Heart right ventricle (tissue), 16 donors: ENCODE data around the gene HADHA. TPM values are rescaled to one million over a fixed set of nuclear protein-coding genes. Genes with fewer than 3 reads are reported as not detected.

Source experiments
- ATAC-seq, 8 donors: fragments of 200-7000 bp; cut with Tn5 transposase; one replicate each; pipeline ENCODE4 v1.9.1; 2020; ENCODE audit warnings: mild to moderate bottlenecking in 8 of 8, moderate library complexity in 8 of 8, moderate number of reproducible peaks in 1 of 8
- DNase-seq, 2 donors: peaks; one replicate each; pipeline ENCODE4 v3.0.0-alpha.2; 2020
- H3K27ac ChIP-seq, 10 donors: fragments of 200-600 bp; sonication (generic) in 2 of 10; one replicate each; pipeline versions ENCODE4 v1.5.0 to v1.8.0; 2020 to 2022; ENCODE audit warnings: mild to moderate bottlenecking in 3 of 10
- H3K27me3 ChIP-seq, 7 donors: fragments of 200-600 bp; one replicate each; pipeline ENCODE4 v1.8.0; 2021 to 2022; ENCODE audit warnings: mild to moderate bottlenecking in 2 of 7
- H3K36me3 ChIP-seq, 9 donors: fragments of 200-600 bp; sonication (generic) in 1 of 9; one replicate each; pipeline versions ENCODE4 v1.5.0 to v1.8.0; 2020 to 2022; ENCODE audit warnings: mild to moderate bottlenecking in 2 of 9
- H3K4me1 ChIP-seq, 9 donors: fragments of 200-600 bp; sonication (generic) in 1 of 9; one replicate each; pipeline versions ENCODE4 v1.5.0 to v1.8.0; 2020 to 2022; ENCODE audit warnings: mild to moderate bottlenecking in 4 of 9
- H3K4me3 ChIP-seq, 10 donors: fragments of 200-600 bp; sonication (generic) in 2 of 10; one replicate each; pipeline versions ENCODE4 v1.5.0 to v1.8.0; 2020 to 2022; ENCODE audit warnings: mild to moderate bottlenecking in 7 of 10, moderate library complexity in 2 of 10
- H3K9me3 ChIP-seq, 11 donors: fragments of 200-600 bp in 10 of 11; sonication (generic) in 2 of 11; one replicate each; pipeline versions ENCODE4 v1.5.0 to v1.8.0; 2013 to 2022; ENCODE audit warnings: mild to moderate bottlenecking in 2 of 11, control low read depth in 1 of 11, moderate library complexity in 1 of 11
- WGBS, 2 donors: extraction: QIAGEN DNeasy Blood & Tissue Kit; methylation state at CpG; one replicate each; pipeline ENCODE4 v1.1.7; 2013; ENCODE audit warnings: inconsistent platforms in 1 of 2; 5-methylcytosine and 5-hydroxymethylcytosine counted together
- intact Hi-C, 10 donors: fragments of 100-400 bp; cut with DNase I; formaldehyde crosslinking; loops; one replicate each; pipeline versions ENCODE4 v1.11.1 to v1.14.2; 2022
- polyA plus RNA-seq, 2 donors: library from polyadenylated mRNA; stranded (reverse); fragments of 200-250 nt; gene quantifications; one replicate each; pipeline ENCODE4 v1.2.3, GENCODE V29; 2013
- total RNA-seq, 10 donors: library from RNA; stranded (reverse); fragmentation: NEBNext Ultra II Directional in 3 of 10; extraction: Animal tissue kit (Norgen Biotek cat#: 25700) in 3 of 10; gene quantifications; one replicate each; pipeline versions ENCODE4 v1.2.1 to v1.2.4, GENCODE V29; 2021 to 2023
- TF ChIP-seq, protein P1 (sequence below), 9 donors: fragments of 200-600 bp; sonication (generic) in 2 of 9; IDR thresholded peaks; one replicate each; pipeline versions ENCODE4 v1.5.0 to v1.8.0; 2021 to 2022; ENCODE audit warnings: antibody characterized with exemption in 9 of 9, mild to moderate bottlenecking in 5 of 9, moderate library complexity in 1 of 9
- donor health status: Arrhythmogenic right ventricular cardiomyopathy.
- donor health status: ischemic (EF 13 %, LVEDD 7.1; RV severe dilation, severe dysfunction).
- donor health status: healthy with polysubstance abuse.
- donor health status: DM: no; HTN: yes; CAD: no.
- donor health status: DM: no; HTN: no; CAD: no.
- donor health status: ischemic (EF 25% LVEDD 6.9; RV normal size, moderate dysfunction).
- donor health status: ischemic (EF 25% LVEDD 5.7; RV mildly dilated, moderate dysfunction).
- donor health status: healthy.
- donor health status: DM: yes; HTN: yes; CAD: no.
- donor health status: Ischemic cardiomyopathy.
- donor health status: ischemic (EF 35%, LVEDD 5.7; RV mildly dilated, moderate dysfunction).
- donor health status: nonischemic (EF 11% LVEDD 7.7; RV severe dilation, severe dysfunction).
- donor health status: DM: yes; HTN: yes; CAD: no.
- donor health status: PGD.
- donor health status: ischemic (EF 29% LVEDD 5.4; RV normal size, mild dysfunction).
- donor health status: nonischemic (EF 23%, LVEDD 6.1; RV moderate dilation, normal function).

The HADHA gene
- total and polyA plus RNA-seq, 12 donors, result 143 to 686 (median 377) TPM

DNA sequence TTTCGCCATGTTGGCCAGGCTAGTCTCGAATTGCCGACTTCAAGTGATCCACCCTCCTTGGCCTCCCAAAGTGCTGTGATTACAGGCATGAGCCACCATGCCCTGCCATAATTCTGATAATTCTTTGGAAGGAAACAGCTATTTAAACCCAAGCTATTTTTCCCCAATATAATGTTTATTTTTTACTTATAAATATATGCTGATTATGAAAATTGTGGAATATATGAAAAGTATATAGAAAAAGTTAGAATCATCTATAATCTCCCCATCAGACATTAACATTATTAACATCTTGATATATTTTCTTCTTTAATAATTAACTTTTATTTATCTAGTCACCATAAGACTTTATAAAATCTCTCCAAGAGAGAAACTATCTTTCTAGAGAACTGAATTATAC, 41.5 kb upstream of the HADHA start:
- DNase-seq (no peak), ATAC-seq (no peak)
- 94 to 99% methylated on average over 3 of the region's 3 CpGs for WGBS, 2 donors
- no peaks in the 10 kb centered on the region for H3K9me3 ChIP-seq
- no peak overlapping the region for H3K4me3 ChIP-seq
- H3K36me3 ChIP-seq, result peaks cover 0 to 100% (median 68%) of the 10 kb centered on the region in 9 donors
- TF ChIP-seq, protein P1, sequence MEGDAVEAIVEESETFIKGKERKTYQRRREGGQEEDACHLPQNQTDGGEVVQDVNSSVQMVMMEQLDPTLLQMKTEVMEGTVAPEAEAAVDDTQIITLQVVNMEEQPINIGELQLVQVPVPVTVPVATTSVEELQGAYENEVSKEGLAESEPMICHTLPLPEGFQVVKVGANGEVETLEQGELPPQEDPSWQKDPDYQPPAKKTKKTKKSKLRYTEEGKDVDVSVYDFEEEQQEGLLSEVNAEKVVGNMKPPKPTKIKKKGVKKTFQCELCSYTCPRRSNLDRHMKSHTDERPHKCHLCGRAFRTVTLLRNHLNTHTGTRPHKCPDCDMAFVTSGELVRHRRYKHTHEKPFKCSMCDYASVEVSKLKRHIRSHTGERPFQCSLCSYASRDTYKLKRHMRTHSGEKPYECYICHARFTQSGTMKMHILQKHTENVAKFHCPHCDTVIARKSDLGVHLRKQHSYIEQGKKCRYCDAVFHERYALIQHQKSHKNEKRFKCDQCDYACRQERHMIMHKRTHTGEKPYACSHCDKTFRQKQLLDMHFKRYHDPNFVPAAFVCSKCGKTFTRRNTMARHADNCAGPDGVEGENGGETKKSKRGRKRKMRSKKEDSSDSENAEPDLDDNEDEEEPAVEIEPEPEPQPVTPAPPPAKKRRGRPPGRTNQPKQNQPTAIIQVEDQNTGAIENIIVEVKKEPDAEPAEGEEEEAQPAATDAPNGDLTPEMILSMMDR (IDR thresholded peaks at IDR 0.05), result no peak
- H3K4me1 ChIP-seq, result no peaks in the 10 kb centered on the region
- no peak overlapping the region for H3K27ac ChIP-seq
- H3K27me3 ChIP-seq, result no peaks in the 10 kb centered on the region
- intact Hi-C loops, result loop anchor here in 3 of 10 donors (5.0 to 10.0 kb wide), 3 partner anchors 51 to 81 kb away; no protein-coding TSS in a partner anchor

DNA sequence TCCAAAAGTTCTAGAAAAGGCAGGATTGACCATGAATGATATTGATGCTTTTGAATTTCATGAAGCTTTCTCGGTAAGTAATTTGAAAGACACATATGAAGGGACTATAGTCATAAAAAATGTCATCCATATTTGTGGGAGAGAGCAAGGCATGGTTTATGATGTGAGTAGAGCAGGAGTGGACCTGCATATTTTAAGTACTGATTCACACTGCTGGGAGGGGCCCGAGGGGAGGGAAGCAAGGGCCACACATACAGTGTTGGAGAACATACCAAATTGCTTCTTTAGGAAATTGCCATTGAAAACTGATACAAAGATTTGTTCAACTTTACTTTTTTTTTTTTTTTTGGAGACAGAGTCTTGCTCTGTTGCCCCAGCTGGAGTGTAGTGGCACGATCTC, 39.7 kb upstream of the HADHA start:
- Histone ChIP-seq H3K36me3 (peaks cover 0 to 100% (median 75%) of the 10 kb centered on the region in 9 donors), H3K27ac (no peak overlapping the region), H3K9me3 (no peaks in the 10 kb centered on the region), H3K4me1 (no peaks in the 10 kb centered on the region), H3K4me3 (no peak overlapping the region), H3K27me3 (no peaks in the 10 kb centered on the region)
- ATAC-seq (no peak), DNase-seq (no peak)
- whole genome bisulfite sequencing, 2 donors, result 97 to 98% methylated on average over 3 of the region's 3 CpGs
- intact Hi-C loops, result loop anchor here in 2 of 10 donors (10.0 kb wide), 2 partner anchors 49 to 79 kb away; no protein-coding TSS in a partner anchor
- TF ChIP-seq, protein P1 (IDR thresholded peaks at IDR 0.05), result no peak

DNA sequence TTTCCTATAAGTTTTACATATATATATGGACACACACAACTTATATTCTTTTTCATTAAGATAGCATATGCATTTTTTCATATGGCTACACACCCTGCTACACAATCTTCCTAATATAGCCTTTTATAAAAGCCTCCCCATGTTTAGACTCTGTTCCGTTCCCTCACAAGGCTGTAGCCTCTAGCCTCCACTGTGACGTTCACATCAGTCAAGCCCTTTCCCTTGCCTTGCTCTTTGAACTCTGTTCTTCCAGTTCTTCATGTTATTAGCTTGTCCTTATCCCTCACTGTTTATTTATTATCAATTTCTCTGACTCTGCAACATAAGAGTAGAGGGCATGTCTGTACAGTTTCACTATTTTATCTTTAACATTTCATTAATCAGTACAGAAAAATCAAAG, 39.2 kb upstream of the HADHA start:
- 89 to 90% methylated on average over 2 of the region's 2 CpGs for WGBS, 2 donors
- H3K4me1 ChIP-seq, result no peaks in the 10 kb centered on the region
- no peak overlapping the region for H3K4me3 ChIP-seq
- TF ChIP-seq, protein P1 (IDR thresholded peaks at IDR 0.05), result no peak
- H3K9me3 ChIP-seq, result no peaks in the 10 kb centered on the region
- H3K36me3 ChIP-seq, result peaks cover 0 to 100% (median 80%) of the 10 kb centered on the region in 9 donors
- no peak overlapping the region for H3K27ac ChIP-seq
- no peaks in the 10 kb centered on the region for H3K27me3 ChIP-seq
- intact Hi-C loops, result loop anchor here in 2 of 10 donors (10.0 kb wide), 2 partner anchors 49 to 79 kb away; no protein-coding TSS in a partner anchor
- no peak for DNase-seq
- ATAC-seq, result no peak

DNA sequence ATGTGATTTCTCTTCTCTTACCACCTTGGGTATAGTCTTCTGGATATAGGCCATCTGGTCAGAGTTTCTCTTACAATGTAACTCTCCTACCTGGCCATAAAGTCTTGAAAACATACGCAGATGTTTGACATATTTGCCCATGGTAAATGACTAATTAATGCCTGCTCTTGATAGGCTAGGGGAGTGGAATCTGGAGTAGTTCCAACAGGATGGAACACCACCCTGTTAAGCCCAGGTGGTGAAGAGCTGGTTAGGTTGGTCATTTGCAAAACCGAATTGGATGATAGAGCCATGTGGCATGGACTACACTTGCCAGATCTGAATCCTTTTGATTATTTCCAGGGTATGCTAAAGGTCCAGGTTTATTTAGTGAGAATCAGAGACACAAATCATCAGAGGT, 36.8 kb upstream of the HADHA start:
- TF ChIP-seq, protein P1 (IDR thresholded peaks at IDR 0.05), result no peak
- Histone ChIP-seq H3K27me3 (no peaks in the 10 kb centered on the region), H3K27ac (no peak overlapping the region), H3K4me1 (peaks cover 0 to 2% (median 0%) of the 10 kb centered on the region in 9 donors), H3K36me3 (peaks cover 0 to 100% (median 73%) of the 10 kb centered on the region in 9 donors), H3K9me3 (no peaks in the 10 kb centered on the region), H3K4me3 (no peak overlapping the region)
- intact Hi-C loops, result loop anchor here in 2 of 10 donors (10.0 kb wide), 2 partner anchors 46 to 76 kb away; no protein-coding TSS in a partner anchor
- no peak for ATAC-seq
- no peak for DNase-seq
- WGBS, 2 donors, result 88 to 91% methylated on average over 2 of the region's 2 CpGs
